SK-N-SH treated with all-trans-retinoic acid at 6 μM for 48 hours (cell line): Measurements from ENCODE around the gene RAPGEF4.

ENCODE experiments used
- ARNTL ChIP-seq: fragments of 450-650 bp; formaldehyde crosslinking; IDR thresholded peaks from 2 replicates; pipeline ENCODE4 v1.5.0; 2020; ENCODE audit warnings: low read depth, mild to moderate bottlenecking, moderate library complexity, borderline replicate concordance
- CREB5 ChIP-seq: fragments of 250-450 bp; sonication (Bioruptor Pico); IDR thresholded peaks from 2 replicates; pipeline ENCODE4 v1.5.1; 2020; ENCODE audit warnings: low read depth, mild to moderate bottlenecking, moderate library complexity
- CSRNP3 ChIP-seq: fragments of 250-450 bp; sonication (Bioruptor Pico); IDR thresholded peaks from 2 replicates; pipeline ENCODE4 v1.5.1; 2021; ENCODE audit warnings: mild to moderate bottlenecking, moderate library complexity
- PATZ1 ChIP-seq: fragments of 250-450 bp; sonication (Bioruptor Pico); IDR thresholded peaks from 2 replicates; pipeline ENCODE4 v1.8.0; 2020; ENCODE audit warnings: mild to moderate bottlenecking, moderate library complexity, borderline replicate concordance
- POU6F1 ChIP-seq: fragments of 250-450 bp; sonication (Bioruptor Pico); IDR thresholded peaks from 2 replicates; pipeline ENCODE4 v1.8.0; 2021; ENCODE audit warnings: low read depth, mild to moderate bottlenecking, moderate library complexity, borderline replicate concordance
- PPARA ChIP-seq: fragments of 250-450 bp; sonication (Bioruptor Pico); IDR thresholded peaks from 2 replicates; pipeline ENCODE4 v1.5.0; 2020; ENCODE audit warnings: mild to moderate bottlenecking, borderline replicate concordance
- RARB ChIP-seq: fragments of 250-450 bp; sonication (Bioruptor Pico); IDR thresholded peaks from 2 replicates; pipeline ENCODE4 v1.8.0; 2021; ENCODE audit warnings: mild to moderate bottlenecking, moderate library complexity
- TCF4 ChIP-seq: fragments of 250-450 bp; sonication (Bioruptor Pico); IDR thresholded peaks from 2 replicates; pipeline ENCODE4 v1.8.0; 2021; ENCODE audit warnings: mild to moderate bottlenecking, moderate library complexity, borderline replicate concordance
- TSHZ2 ChIP-seq: fragments of 250-450 bp; sonication (Bioruptor Pico); IDR thresholded peaks from 2 replicates; pipeline ENCODE4 v1.5.0; 2020; ENCODE audit warnings: mild to moderate bottlenecking, moderate library complexity
- ZNF8 ChIP-seq: fragments of 450-650 bp; formaldehyde crosslinking; IDR thresholded peaks from 2 replicates; pipeline ENCODE4 v1.5.0; 2020; ENCODE audit warnings: mild to moderate bottlenecking, moderate library complexity

GRCh38 chr2:173094731-173095130 is 359.1 kb downstream of the RAPGEF4 start:
- TF ChIP-seq CREB5 (CRISPR knock-in tag) (no peak), PATZ1 (CRISPR knock-in tag) (no peak), PPARA (no peak), RARB (CRISPR knock-in tag) (no peak), ARNTL (no peak), TSHZ2 (CRISPR knock-in tag) (no peak), TCF4 (CRISPR knock-in tag) (no peak), ZNF8 (CRISPR knock-in tag) (no peak), POU6F1 (CRISPR knock-in tag) (no peak), CSRNP3 (CRISPR knock-in tag) (no peak)
